Measurements from ENCODE around the gene BORCS8. TPM values are rescaled to one million over a fixed set of nuclear protein-coding genes. Genes with fewer than 3 reads are reported as not detected.
"Not testable (repeated sequence)": the region's sequence is repeated elsewhere in the genome, so short reads cannot be mapped to it uniquely, and the experiment has no call there.

The BORCS8 gene
- 10.3 and 18.4 TPM in 2 replicates for total RNA-seq (2014; rRNA removed; shearing (Covaris generic))

GRCh38 chr19:19192078-19192882, at the start of gene BORCS8, which contains the start of gene RFXANK:
Gene BORCS8, minus strand, starts transcription at chr19:19192152. Its CDS starts 35 bp downstream, at chr19:19192117.
Gene RFXANK, plus strand, starts transcription at chr19:19192258. Its CDS starts 1,689 bp downstream, at chr19:19193947.
- DNase-seq (ENCODE audit: low read depth), result peak; percentile 99

DNA sequence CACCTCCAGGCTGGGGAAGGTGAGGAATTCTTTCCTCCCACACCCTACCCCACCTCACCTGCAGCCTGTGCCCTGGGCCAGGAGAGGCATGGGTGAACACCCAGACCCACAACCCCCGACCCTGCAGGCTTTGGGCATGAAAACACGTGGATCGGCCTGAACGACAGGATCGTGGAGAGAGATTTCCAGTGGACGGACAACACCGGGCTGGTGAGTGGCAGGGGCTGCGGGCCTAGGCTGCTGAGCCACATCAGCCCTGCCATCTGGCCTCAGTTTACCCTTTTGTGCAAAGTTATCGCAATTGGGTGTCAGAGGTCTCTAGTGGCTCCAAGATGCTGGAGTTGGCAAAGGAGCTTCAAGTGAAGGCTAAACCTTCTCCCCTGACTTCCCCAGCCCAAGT, 48.5 kb upstream of the BORCS8 start:
- DNase-seq (ENCODE audit: low read depth), result no peak

GRCh38 chr19:19239675-19240074, 47.7 kb upstream of the BORCS8 start:
- DNase-seq (ENCODE audit: low read depth), result no peak

DNA sequence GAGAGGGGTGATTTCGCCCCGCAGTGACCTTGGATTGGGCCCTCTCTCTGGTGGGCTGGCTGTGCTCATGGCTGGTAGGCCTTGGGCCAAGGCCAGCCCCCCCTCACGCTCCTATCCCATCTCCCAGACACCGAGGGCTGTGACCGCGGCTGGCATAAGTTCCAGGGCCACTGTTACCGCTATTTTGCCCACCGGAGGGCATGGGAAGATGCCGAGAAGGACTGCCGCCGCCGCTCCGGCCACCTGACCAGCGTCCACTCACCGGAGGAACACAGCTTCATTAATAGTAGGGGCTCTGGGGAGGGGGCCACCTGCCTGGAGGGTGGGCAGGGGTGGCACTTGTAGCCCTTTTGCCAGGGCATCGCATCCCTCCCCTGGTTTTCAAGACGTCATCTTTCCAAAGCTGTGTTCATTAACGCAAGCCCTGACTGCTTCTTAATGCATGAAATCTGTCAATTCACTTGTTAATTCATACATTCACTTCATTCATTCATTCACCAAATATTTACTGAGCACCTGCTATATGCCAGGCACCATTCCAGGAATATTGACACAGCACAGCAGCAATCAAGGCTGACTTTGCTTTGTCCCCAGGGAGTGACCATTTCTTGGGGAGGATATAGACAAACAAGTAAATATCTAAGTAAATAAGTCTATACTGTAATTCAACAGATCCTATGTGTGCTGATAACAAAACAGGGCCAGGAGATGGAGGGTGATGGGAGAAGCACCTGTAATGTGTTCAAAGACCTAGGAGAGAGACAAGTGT, 46.4 kb upstream of the BORCS8 start:
- no peak for DNase-seq (ENCODE audit: low read depth)

- DNase-seq (ENCODE audit: low read depth), result no peak
These were observed 44.2 kb upstream of the BORCS8 start for GRCh38 chr19:19236173-19236572.

GRCh38 chr19:19234220-19234816, 42.4 kb upstream of the BORCS8 start:
- no peak for DNase-seq (ENCODE audit: low read depth)

- DNase-seq (ENCODE audit: low read depth), result no peak
These were observed 40.3 kb upstream of the BORCS8 start for GRCh38 chr19:19232261-19232721.

DNA sequence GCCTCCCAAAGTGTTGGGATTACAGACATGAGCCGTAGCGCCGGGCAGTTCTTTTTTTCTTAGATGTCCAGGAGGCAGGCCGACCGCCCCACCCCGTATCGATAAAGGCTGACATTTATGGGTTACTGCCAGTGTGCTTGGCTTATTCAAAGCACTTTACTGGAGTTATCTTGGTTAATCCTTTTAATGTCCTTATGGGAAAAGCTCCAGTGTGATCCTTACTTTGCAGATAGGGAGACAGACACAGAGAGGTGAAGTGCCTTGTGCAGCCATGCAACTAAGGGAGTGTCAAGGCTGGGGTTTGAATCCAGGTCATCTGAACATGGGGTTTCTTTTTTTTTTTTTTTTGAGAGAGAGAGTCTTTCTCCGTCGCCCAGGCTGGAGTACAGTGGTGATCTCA, 39.0 kb upstream of the BORCS8 start:
- DNase-seq (ENCODE audit: low read depth), result no peak

DNA sequence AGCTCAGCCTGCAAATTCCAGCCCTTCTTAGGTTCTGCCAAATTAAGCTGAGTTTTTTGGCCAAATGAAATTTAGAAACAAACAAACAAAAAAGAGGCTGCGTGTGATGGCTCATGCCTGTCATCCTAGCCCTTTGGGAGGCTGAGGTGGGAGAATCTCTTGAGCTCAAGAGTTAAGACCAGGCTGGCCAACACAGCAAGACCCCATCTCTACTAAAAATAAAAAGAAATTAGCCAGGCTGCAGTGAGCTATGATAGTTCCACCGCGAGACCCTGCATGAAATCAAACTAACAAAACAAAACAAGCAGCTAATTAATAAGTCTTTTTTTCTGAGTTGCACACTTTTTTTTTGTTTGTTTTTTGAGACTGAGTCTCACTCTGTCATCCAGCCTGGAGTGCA, 37.7 kb upstream of the BORCS8 start:
- no peak for DNase-seq (ENCODE audit: low read depth)

- no peak for DNase-seq (ENCODE audit: low read depth)
These were observed 35.3 kb upstream of the BORCS8 start for GRCh38 chr19:19227217-19227616.

DNA sequence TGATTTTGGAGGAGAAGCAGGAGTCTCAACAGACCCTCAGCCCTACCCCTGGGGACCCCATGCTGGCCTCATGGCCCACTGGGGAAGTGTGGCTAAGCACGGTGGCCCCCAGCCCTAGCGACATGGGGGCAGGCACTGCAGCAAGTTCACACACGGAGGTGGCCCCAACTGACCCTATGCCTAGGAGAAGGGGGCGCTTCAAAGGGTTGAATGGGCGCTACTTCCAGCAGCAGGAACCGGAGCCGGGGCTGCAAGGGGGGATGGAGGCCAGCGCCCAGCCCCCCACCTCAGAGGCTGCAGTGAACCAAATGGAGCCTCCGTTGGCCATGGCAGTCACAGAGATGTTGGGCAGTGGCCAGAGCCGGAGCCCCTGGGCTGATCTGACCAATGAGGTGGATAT, 34.7 kb upstream of the BORCS8 start:
- DNase-seq (ENCODE audit: low read depth), result no peak

GRCh38 chr19:19226204-19226603, 34.3 kb upstream of the BORCS8 start:
- no peak for DNase-seq (ENCODE audit: low read depth)

DNA sequence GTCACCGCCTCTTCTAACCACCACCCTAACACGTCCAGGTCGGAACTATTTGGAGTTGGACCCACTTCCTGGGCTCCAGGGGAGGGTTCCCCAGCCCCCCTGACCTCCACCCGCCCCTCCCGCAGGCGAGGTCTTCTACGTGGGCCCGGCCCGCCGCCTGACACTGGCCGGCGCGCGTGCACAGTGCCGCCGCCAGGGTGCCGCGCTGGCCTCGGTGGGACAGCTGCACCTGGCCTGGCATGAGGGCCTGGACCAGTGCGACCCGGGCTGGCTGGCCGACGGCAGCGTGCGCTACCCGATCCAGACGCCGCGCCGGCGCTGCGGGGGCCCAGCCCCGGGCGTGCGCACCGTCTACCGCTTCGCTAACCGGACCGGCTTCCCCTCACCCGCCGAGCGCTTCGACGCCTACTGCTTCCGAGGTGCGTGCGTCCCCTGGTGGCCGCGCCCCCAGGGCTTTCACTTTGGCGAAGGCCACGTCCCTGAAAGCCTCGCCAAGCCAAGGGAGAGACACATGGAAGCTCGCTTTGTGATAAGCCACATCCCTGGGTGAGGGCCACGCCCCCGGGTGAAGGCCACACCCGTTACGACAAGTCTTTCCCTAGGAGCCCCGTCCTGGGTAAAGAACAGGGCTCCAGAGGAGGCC, 33.0 kb upstream of the BORCS8 start:
- peak; percentile 70 for DNase-seq (ENCODE audit: low read depth)

- DNase-seq (ENCODE audit: low read depth), result no peak
These were observed 32.3 kb upstream of the BORCS8 start for GRCh38 chr19:19224150-19224851.

DNA sequence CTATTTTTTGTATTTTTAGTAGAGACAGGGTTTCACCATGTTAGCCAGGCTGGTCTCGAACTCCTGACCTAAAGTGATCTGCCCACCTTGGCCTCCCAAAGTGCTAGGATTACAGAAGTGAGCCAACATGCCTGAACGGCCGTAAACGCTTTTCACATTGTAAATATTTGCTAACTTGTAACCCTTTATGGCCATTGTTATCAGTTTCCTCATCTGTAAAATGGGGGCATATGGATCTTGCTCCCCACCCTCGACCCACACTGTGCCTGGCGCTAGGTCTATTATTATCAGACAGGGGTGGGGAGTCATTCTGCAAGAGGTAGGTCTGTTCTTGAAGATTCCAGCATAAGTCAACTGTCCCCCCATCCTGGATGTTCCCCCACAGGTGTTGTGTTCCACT, 31.7 kb upstream of the BORCS8 start:
- no peak for DNase-seq (ENCODE audit: low read depth)

DNA sequence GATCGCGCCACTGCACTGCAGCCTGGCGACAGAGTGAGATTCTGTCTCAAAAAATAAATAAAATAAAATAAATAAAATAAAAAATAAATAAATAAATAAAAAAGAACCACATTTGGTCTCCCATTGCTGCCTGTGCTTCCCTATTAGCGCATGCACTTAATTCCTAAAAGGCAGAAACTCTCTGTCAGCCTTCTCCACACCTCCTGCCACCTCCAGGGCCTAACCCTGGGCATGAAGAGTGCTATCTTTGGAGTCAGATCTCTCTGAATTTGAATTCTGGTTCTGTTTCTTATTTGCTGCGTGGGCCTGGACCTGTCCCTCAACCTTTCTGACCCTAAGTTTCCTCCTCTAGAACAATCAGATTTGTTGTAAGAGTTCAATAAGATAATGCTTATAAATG, 31.1 kb upstream of the BORCS8 start:
- DNase-seq (ENCODE audit: low read depth), result no peak

DNA sequence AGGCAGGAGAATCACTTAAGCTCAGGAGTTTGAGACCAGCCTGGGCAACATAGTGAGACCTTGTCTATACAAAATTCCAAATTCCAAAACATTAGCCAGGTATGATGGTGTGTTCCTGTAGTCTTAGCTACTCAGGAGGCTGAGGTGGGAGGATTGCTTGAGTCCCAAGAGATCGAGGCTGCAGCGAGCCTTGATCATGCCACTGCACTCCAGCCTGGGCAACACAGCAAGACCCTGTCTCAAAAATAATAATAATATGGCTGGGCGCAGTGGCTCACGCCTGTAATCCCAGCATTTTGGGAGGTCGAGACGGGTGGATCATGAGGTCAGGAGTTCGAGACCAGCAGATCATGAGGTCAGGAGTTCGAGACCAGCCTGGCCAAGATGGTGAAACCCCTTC, 29.0 kb upstream of the BORCS8 start:
- not testable (repeated sequence) for DNase-seq (ENCODE audit: low read depth)

GRCh38 chr19:19218911-19219310, 27.0 kb upstream of the BORCS8 start:
- no peak for DNase-seq (ENCODE audit: low read depth)

GRCh38 chr19:19217099-19217498, 25.1 kb upstream of the BORCS8 start:
- DNase-seq (ENCODE audit: low read depth), result peak; percentile 65

DNA sequence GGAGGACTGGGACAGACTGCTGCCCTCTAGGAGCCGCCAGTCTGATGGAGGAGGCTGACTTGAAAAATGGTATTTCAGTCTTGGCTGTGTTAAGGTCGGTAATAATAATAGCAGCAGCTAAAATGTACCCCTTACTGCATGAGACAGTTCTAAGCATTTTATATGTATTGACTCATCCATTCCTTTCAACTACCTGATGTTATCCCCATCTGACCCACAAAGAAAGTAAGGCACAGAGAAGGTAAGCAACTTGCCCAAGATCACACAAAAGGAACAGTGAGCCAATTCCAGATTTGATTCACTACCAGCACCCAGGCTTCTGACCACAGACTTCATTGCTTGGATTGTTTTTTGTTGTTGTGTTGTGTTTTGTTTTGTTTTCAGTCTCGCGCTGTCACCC, 23.8 kb upstream of the BORCS8 start:
- DNase-seq (ENCODE audit: low read depth), result no peak

DNA sequence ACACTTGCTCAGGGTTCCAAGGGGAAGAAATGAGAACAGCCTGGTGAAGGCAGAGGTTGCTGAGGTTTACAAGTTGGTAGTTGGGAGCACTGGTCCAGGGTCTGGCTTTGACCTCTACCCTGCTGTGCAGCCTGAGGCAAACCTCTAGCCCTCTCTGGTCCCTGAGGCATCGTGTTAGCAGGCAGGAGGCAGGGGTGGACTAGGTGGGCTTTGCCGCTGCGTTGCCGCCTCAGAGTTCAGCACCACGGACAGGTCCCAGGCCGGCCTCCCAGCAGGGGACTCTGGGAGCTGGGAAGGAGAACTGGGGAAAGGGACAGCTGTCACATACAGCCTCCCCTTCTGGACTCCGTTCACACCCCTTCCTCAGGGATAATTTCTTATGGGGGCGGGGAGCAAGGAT, 22.9 kb upstream of the BORCS8 start:
- DNase-seq (ENCODE audit: low read depth), result peak; percentile 47

All from RPMI7951 (cell line).